Heart left ventricle (tissue), 16 donors: ENCODE measurements around the gene ITFG2. TPM values are rescaled to one million over a fixed set of nuclear protein-coding genes. Genes with fewer than 3 reads are reported as not detected.

Experiments used
- ATAC-seq, 4 donors: fragments of 200-7000 bp; cut with Tn5 transposase; one replicate each; pipeline ENCODE4 v1.9.1; 2020 to 2022; ENCODE audit warnings: moderate library complexity in 4 of 4, mild to moderate bottlenecking in 3 of 4, moderate number of reproducible peaks in 1 of 4
- DNase-seq, 5 donors: peaks; one replicate each; pipeline ENCODE4 v3.0.0-alpha.2; 2020
- H3K27ac ChIP-seq, 12 donors: fragments of 200-600 bp; sonication (generic) in 4 of 12; one replicate each; pipeline versions ENCODE4 v1.5.0 to v1.8.0; 2016 to 2022; ENCODE audit warnings: mild to moderate bottlenecking in 2 of 12
- H3K27me3 ChIP-seq, 9 donors: fragments of 200-600 bp; sonication (generic) in 2 of 9; one replicate each; pipeline versions ENCODE4 v1.5.1 to v1.8.0; 2016 to 2022; ENCODE audit warnings: mild to moderate bottlenecking in 3 of 9
- H3K36me3 ChIP-seq, 9 donors: fragments of 200-600 bp; sonication (generic) in 2 of 9; one replicate each; pipeline versions ENCODE4 v1.5.0 to v1.8.0; 2018 to 2022; ENCODE audit warnings: mild to moderate bottlenecking in 2 of 9
- H3K4me1 ChIP-seq, 12 donors: fragments of 200-600 bp; sonication (generic) in 4 of 12; one replicate each; pipeline versions ENCODE4 v1.5.0 to v1.8.0; 2016 to 2022; ENCODE audit warnings: mild to moderate bottlenecking in 3 of 12
- H3K4me3 ChIP-seq, 12 donors: fragments of 200-600 bp; sonication (generic) in 4 of 12; one replicate each; pipeline versions ENCODE4 v1.5.0 to v1.8.0; 2017 to 2022; ENCODE audit warnings: mild to moderate bottlenecking in 9 of 12, moderate library complexity in 4 of 12
- H3K9me3 ChIP-seq, 12 donors: fragments of 200-600 bp; sonication (generic) in 4 of 12; one replicate each; pipeline versions ENCODE4 v1.5.0 to v1.8.0; 2016 to 2022; ENCODE audit warnings: mild to moderate bottlenecking in 1 of 12
- CTCF ChIP-seq, 12 donors: fragments of 200-600 bp; sonication (generic) in 4 of 12; IDR thresholded peaks; one replicate each; pipeline versions ENCODE4 v1.5.0 to v1.8.0; 2018 to 2022; ENCODE audit warnings: antibody characterized with exemption in 12 of 12, mild to moderate bottlenecking in 5 of 12
- POLR2A ChIP-seq, 2 donors: fragments of 450-650 bp; IDR thresholded peaks; one replicate each; pipeline ENCODE4 v1.6.1; 2017; ENCODE audit warnings: antibody characterized with exemption in 2 of 2, mild to moderate bottlenecking in 2 of 2, moderate library complexity in 2 of 2
- WGBS, 4 donors: extraction: QIAGEN DNeasy Blood & Tissue Kit in 2 of 4; methylation state at CpG; one replicate each; pipeline versions ENCODE4 v1.1.5 to v1.1.7; 2013 to 2018; 5-methylcytosine and 5-hydroxymethylcytosine counted together
- intact Hi-C, 10 donors: fragments of 100-400 bp; cut with DNase I; formaldehyde crosslinking; loops; one replicate each; pipeline versions ENCODE4 v1.11.1 to v1.14.2; 2022
- long read RNA-seq, 3 donors: library from polyadenylated mRNA; unstranded; transcript quantifications; one replicate each; pipeline ENCODE4 v2.0.0, GENCODE V29; 2020 to 2021
- polyA plus RNA-seq, 2 donors: library from polyadenylated mRNA; stranded (reverse); fragments of 200-250 nt; gene quantifications; one replicate each; pipeline ENCODE4 v1.2.3, GENCODE V29; 2013
- total RNA-seq, 9 donors: library from RNA; depleted of rRNA in 2 of 9; stranded (reverse); fragments of >200 nt in 2 of 9; fragmentation: NEBNext Ultra II Directional in 3 of 9; extraction: Animal tissue kit (Norgen Biotek cat#: 25700) in 3 of 9; gene quantifications; one replicate each; pipeline versions ENCODE4 v1.1.0 to v1.2.4, GENCODE V29; 2016 to 2023
- donor health status: ischemic (EF 13 %, LVEDD 7.1; RV severe dilation, severe dysfunction).
- donor health status: healthy with polysubstance abuse.
- donor health status: DM: no; HTN: yes; CAD: no.
- donor health status: DM: no; HTN: no; CAD: no.
- donor health status: ischemic (EF 25% LVEDD 6.9; RV normal size, moderate dysfunction).
- donor health status: ischemic (EF 25% LVEDD 5.7; RV mildly dilated, moderate dysfunction).
- donor health status: healthy.
- donor health status: DM: yes; HTN: yes; CAD: no.
- donor health status: ischemic (EF 35%, LVEDD 5.7; RV mildly dilated, moderate dysfunction).
- donor health status: nonischemic (EF 11% LVEDD 7.7; RV severe dilation, severe dysfunction).
- donor health status: DM: yes; HTN: yes; CAD: no.
- donor health status: PGD.
- donor health status: ischemic (EF 29% LVEDD 5.4; RV normal size, mild dysfunction).
- donor health status: nonischemic (EF 23%, LVEDD 6.1; RV moderate dilation, normal function).

The ITFG2 gene
- total RNA-seq (10 to 100 TPM in 6 of 9 donors, 1 to 10 TPM in 3; 7.6 to 21.7 (median 12.1) TPM), polyA plus RNA-seq (10 to 100 TPM; 10.2 to 15.6 TPM)
- long read RNA-seq, donor 1, transcript ITFG2-201 (12 exons, 2,361 nt): major isoform, 6 of 30 reads
- long read RNA-seq, donor 1, partial matches to known transcripts: 5 of 30 reads
- long read RNA-seq, donor 1, other reads (novel, unspliced or antisense): 13 of 30 reads
- long read RNA-seq, donor 2, transcript ITFG2-201 (12 exons, 2,361 nt): major isoform, 39 of 83 reads
- long read RNA-seq, donor 2, partial matches to known transcripts: 5 of 83 reads
- long read RNA-seq, donor 2, other reads (novel, unspliced or antisense): 38 of 83 reads
- long read RNA-seq, donor 3, transcript ITFG2-201 (12 exons, 2,361 nt): major isoform, 7 of 19 reads
- long read RNA-seq, donor 3, partial matches to known transcripts: 2 of 19 reads
- long read RNA-seq, donor 3, other reads (novel, unspliced or antisense): 9 of 19 reads

- H3K27me3 ChIP-seq: no peaks in the 10 kb centered on the region
- peak within 1 kb of the TSS; percentile 53 to 90 (median 72) for H3K4me3 ChIP-seq
- DNase-seq (peak; percentile 98 to 100 (median 99)), ATAC-seq (peak; percentile 98 to 99 (median 99))
- H3K4me1 ChIP-seq: peaks cover 0 to 23% (median 17%) of the 10 kb centered on the region in 12 donors
- H3K9me3 ChIP-seq: no peaks in the 10 kb centered on the region
- 0 to 1% (median 0%) methylated on average over 48 of the region's 48 CpGs for WGBS, 4 donors
- peaks cover 0 to 23% (median 9%) of the 10 kb centered on the region in 9 donors for H3K36me3 ChIP-seq
- TF ChIP-seq CTCF (IDR thresholded peaks at IDR 0.05): no peak
- peak in 1 of 2 donors; percentile 89 for TF ChIP-seq POLR2A (IDR thresholded peaks at IDR 0.05)
- H3K27ac ChIP-seq: peak within 1 kb of the TSS; percentile 77 to 98 (median 95)
- intact Hi-C loops: loop anchor here in 3 of 10 donors (2.0 kb wide), 2 partner anchors 16 to 18 kb away; partner anchors contain the start of gene FKBP4 (in 2 of the 3)
These were observed at the start of gene ITFG2 for GRCh38 chr12:2812290-2813213. ITFG2 (plus strand) TSS chr12:2812668; CDS start chr12:2812761, 93 bp downstream.

DNA sequence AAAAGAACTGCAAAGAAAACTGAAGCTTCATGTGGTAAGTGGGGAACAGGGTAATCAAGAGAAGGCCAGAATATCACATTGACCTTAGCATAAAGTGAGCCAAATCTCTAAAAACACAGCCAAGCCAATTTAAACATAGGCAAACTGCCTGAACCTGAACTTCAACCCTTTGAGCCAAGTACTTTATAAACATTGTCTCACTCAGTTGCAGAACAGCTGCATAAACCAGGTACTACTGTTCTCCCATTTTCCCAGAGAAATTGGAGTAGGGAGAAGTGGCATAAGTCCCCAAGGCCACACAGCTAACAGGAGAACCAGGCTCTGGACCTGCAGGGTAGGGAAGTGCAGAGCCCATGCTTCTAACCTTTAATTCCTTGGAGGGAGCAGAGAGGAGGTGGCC is 48.1 kb upstream of the ITFG2 start:
- no peaks in the 10 kb centered on the region for H3K9me3 ChIP-seq
- H3K27ac ChIP-seq: no peak overlapping the region
- DNase-seq (no peak), ATAC-seq (no peak)
- intact Hi-C loops: no loop called here
- peaks cover 0 to 4% (median 0%) of the 10 kb centered on the region in 9 donors for H3K36me3 ChIP-seq
- H3K4me3 ChIP-seq: no peak overlapping the region
- H3K4me1 ChIP-seq: no peaks in the 10 kb centered on the region
- H3K27me3 ChIP-seq: no peaks in the 10 kb centered on the region
- TF ChIP-seq POLR2A (IDR thresholded peaks at IDR 0.05) (no peak), CTCF (IDR thresholded peaks at IDR 0.05) (no peak)

GRCh38 chr12:2765052-2765451 is 47.4 kb upstream of the ITFG2 start:
- no peaks in the 10 kb centered on the region for H3K4me1 ChIP-seq
- H3K4me3 ChIP-seq: no peak overlapping the region
- WGBS, 4 donors: 85 to 93% (median 90%) methylated on average over 4 of the region's 4 CpGs
- H3K27ac ChIP-seq: no peak overlapping the region
- H3K27me3 ChIP-seq: no peaks in the 10 kb centered on the region
- no peaks in the 10 kb centered on the region for H3K9me3 ChIP-seq
- no peak for ATAC-seq
- H3K36me3 ChIP-seq: peaks cover 0 to 4% (median 0%) of the 10 kb centered on the region in 9 donors
- DNase-seq: no peak
- intact Hi-C loops: no loop called here
- TF ChIP-seq POLR2A (IDR thresholded peaks at IDR 0.05) (no peak), CTCF (IDR thresholded peaks at IDR 0.05) (no peak)

DNA sequence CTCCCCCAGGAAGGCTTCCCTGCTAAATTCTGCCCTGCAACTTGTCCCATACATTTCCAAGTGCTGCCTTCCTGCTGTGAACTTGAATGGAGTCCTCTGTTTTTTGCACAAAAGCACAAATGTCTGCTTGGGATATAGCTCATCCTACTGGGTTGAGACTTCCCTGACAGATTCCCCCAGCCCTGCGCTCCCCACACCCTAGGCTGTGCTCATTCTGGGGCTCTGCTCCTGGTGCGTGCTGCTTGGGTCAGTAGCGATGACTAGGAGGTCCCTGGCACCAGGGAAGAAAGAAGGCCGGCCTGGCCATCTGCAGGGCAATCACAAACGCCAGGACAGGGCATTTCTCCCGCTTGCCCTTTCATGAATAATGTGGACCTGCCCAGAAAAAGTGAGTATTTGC is 46.9 kb upstream of the ITFG2 start:
- DNase-seq (no peak), ATAC-seq (no peak)
- Histone ChIP-seq H3K36me3 (peaks cover 0 to 4% (median 0%) of the 10 kb centered on the region in 9 donors), H3K27me3 (no peaks in the 10 kb centered on the region), H3K4me3 (no peak overlapping the region), H3K4me1 (no peaks in the 10 kb centered on the region), H3K9me3 (no peaks in the 10 kb centered on the region), H3K27ac (no peak overlapping the region)
- intact Hi-C loops: no loop called here
- TF ChIP-seq CTCF (IDR thresholded peaks at IDR 0.05) (no peak), POLR2A (IDR thresholded peaks at IDR 0.05) (no peak)
- WGBS, 4 donors: 86 to 92% (median 88%) methylated on average over 6 of the region's 6 CpGs
